PC-9 (cell line): ENCODE measurements around the gene BCL11B.

Experiments used
- EZH2 ChIP-seq: fragments of 200-600 bp; sonication (generic); IDR thresholded peaks from 2 replicates; pipeline ENCODE4 v1.8.0; 2017; ENCODE audit warnings: antibody characterized with exemption, low read depth
- TF ChIP-seq, protein P1 (sequence below): fragments of 200-600 bp; sonication (generic); conservative IDR thresholded peaks from 2 replicates; pipeline ENCODE4 v1.6.1; 2017; ENCODE audit warnings: mixed run types, antibody characterized with exemption, mild to moderate bottlenecking, moderate library complexity

DNA sequence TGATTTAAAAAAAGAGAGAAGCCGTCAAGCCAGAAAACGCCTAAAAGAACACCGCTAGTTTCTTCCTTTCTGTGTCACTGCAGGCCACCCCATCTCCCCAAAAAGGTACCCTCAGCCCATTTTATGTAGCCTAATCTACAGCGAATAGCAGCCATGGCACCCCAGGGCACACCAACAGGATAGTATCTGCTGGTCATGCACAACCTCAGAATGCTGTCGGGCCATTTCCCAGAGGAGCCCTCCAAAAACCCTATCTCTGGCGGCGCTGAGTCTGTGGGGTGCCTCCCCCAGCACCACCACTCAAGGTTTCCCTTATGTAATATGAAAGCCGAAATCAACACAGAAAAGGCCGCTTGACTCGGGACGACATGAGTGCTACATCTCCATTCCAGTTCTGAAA is 98.9 kb downstream of the BCL11B start:
- TF ChIP-seq, protein P1, sequence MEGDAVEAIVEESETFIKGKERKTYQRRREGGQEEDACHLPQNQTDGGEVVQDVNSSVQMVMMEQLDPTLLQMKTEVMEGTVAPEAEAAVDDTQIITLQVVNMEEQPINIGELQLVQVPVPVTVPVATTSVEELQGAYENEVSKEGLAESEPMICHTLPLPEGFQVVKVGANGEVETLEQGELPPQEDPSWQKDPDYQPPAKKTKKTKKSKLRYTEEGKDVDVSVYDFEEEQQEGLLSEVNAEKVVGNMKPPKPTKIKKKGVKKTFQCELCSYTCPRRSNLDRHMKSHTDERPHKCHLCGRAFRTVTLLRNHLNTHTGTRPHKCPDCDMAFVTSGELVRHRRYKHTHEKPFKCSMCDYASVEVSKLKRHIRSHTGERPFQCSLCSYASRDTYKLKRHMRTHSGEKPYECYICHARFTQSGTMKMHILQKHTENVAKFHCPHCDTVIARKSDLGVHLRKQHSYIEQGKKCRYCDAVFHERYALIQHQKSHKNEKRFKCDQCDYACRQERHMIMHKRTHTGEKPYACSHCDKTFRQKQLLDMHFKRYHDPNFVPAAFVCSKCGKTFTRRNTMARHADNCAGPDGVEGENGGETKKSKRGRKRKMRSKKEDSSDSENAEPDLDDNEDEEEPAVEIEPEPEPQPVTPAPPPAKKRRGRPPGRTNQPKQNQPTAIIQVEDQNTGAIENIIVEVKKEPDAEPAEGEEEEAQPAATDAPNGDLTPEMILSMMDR = no peak
- no peak for TF ChIP-seq EZH2
